Measurements from ENCODE around the gene PRRT4. TPM values are rescaled to one million over a fixed set of nuclear protein-coding genes. Genes with fewer than 3 reads are reported as not detected.

PRRT4 gene
- total and polyA plus RNA-seq, 9 of the 15 experiments (the other 6 are each of a cell fraction or from before 2014, with no cell fraction given): not detected

- TF ChIP-seq, protein P1, sequence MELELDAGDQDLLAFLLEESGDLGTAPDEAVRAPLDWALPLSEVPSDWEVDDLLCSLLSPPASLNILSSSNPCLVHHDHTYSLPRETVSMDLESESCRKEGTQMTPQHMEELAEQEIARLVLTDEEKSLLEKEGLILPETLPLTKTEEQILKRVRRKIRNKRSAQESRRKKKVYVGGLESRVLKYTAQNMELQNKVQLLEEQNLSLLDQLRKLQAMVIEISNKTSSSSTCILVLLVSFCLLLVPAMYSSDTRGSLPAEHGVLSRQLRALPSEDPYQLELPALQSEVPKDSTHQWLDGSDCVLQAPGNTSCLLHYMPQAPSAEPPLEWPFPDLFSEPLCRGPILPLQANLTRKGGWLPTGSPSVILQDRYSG (tag; conservative IDR thresholded peaks at IDR 0.05; ENCODE audit: low read depth): no peak
- TF ChIP-seq PHB (CRISPR knock-in tag; IDR thresholded peaks at IDR 0.05): no peak
- no peak for TF ChIP-seq GABPB2 (CRISPR knock-in tag; conservative IDR thresholded peaks at IDR 0.05)
- TF ChIP-seq, protein P2, sequence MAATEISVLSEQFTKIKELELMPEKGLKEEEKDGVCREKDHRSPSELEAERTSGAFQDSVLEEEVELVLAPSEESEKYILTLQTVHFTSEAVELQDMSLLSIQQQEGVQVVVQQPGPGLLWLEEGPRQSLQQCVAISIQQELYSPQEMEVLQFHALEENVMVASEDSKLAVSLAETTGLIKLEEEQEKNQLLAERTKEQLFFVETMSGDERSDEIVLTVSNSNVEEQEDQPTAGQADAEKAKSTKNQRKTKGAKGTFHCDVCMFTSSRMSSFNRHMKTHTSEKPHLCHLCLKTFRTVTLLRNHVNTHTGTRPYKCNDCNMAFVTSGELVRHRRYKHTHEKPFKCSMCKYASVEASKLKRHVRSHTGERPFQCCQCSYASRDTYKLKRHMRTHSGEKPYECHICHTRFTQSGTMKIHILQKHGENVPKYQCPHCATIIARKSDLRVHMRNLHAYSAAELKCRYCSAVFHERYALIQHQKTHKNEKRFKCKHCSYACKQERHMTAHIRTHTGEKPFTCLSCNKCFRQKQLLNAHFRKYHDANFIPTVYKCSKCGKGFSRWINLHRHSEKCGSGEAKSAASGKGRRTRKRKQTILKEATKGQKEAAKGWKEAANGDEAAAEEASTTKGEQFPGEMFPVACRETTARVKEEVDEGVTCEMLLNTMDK (IDR thresholded peaks at IDR 0.05; ENCODE audit: borderline replicate concordance, insufficient read depth, low read depth, low read length, poor library complexity, severe bottlenecking): no peak
- peak; percentile 92; the same call in 1 of the 2 replicates for TF ChIP-seq PHF8 (IDR thresholded peaks at IDR 0.05; ENCODE audit: borderline replicate concordance, low read length)
- TF ChIP-seq TFAM (CRISPR knock-in tag; conservative IDR thresholded peaks at IDR 0.05): no peak
- TF ChIP-seq ZNF24 (IDR thresholded peaks at IDR 0.05): peak; percentile 63
- peak in 1 of 2 experiments; percentile 74; a peak in 2 of 4 replicates for TF ChIP-seq FOXA3 (CRISPR knock-in tag; conservative IDR thresholded peaks at IDR 0.05 in 1 of 2, IDR thresholded peaks at IDR 0.05 in 1 of 2)
- TF ChIP-seq E2F5 (CRISPR knock-in tag; IDR thresholded peaks at IDR 0.05): no peak; the same call in 1 of the 2 replicates
- TF ChIP-seq CBX2 (IDR thresholded peaks at IDR 0.05; ENCODE audit: insufficient read depth, low read length, poor library complexity, severe bottlenecking): no peak
- TF ChIP-seq ZBTB1 (CRISPR knock-in tag; IDR thresholded peaks at IDR 0.05; ENCODE audit: borderline replicate concordance, low read depth): no peak
- no peak for TF ChIP-seq ZNF124 (CRISPR knock-in tag; IDR thresholded peaks at IDR 0.05)
- TF ChIP-seq ZNF263 (CRISPR knock-in tag; IDR thresholded peaks at IDR 0.05; ENCODE audit: borderline replicate concordance): peak; percentile 50; the same call in 1 of the 2 replicates
- no peak; the same call in 1 of the 2 replicates for TF ChIP-seq EP300 (IDR thresholded peaks at IDR 0.05; ENCODE audit: low read length)
- TF ChIP-seq ZNF175 (CRISPR knock-in tag; IDR thresholded peaks at IDR 0.05; ENCODE audit: low read depth): no peak
- peak; percentile 62; the same call in 1 of the 2 replicates for TF ChIP-seq POLR2AphosphoS5 (IDR thresholded peaks at IDR 0.05; ENCODE audit: control insufficient read depth, insufficient read depth, low read depth, low read length)
- TF ChIP-seq, protein P3, sequence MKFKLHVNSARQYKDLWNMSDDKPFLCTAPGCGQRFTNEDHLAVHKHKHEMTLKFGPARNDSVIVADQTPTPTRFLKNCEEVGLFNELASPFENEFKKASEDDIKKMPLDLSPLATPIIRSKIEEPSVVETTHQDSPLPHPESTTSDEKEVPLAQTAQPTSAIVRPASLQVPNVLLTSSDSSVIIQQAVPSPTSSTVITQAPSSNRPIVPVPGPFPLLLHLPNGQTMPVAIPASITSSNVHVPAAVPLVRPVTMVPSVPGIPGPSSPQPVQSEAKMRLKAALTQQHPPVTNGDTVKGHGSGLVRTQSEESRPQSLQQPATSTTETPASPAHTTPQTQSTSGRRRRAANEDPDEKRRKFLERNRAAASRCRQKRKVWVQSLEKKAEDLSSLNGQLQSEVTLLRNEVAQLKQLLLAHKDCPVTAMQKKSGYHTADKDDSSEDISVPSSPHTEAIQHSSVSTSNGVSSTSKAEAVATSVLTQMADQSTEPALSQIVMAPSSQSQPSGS (CRISPR knock-in tag; IDR thresholded peaks at IDR 0.05): no peak
- no peak for TF ChIP-seq BACH1 (tag; IDR thresholded peaks at IDR 0.05)
- TF ChIP-seq STAT5B (CRISPR knock-in tag; IDR thresholded peaks at IDR 0.05): no peak
- TF ChIP-seq, protein P4, sequence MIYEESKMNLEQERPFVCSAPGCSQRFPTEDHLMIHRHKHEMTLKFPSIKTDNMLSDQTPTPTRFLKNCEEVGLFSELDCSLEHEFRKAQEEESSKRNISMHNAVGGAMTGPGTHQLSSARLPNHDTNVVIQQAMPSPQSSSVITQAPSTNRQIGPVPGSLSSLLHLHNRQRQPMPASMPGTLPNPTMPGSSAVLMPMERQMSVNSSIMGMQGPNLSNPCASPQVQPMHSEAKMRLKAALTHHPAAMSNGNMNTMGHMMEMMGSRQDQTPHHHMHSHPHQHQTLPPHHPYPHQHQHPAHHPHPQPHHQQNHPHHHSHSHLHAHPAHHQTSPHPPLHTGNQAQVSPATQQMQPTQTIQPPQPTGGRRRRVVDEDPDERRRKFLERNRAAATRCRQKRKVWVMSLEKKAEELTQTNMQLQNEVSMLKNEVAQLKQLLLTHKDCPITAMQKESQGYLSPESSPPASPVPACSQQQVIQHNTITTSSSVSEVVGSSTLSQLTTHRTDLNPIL (CRISPR knock-in tag; IDR thresholded peaks at IDR 0.05): no peak
Measured at GRCh38 chr7:128409596-128410450, 48.3 kb upstream of the PRRT4 start, which contains the start of gene IMPDH1 (continued).

Measured in K562 (cell line).